Neutrophil (primary cell): ENCODE results near the gene RNASE1.

ENCODE experiments used
- H3K27ac ChIP-seq: fragments of 200-600 bp; sonication (generic); 2 replicates; pipeline ENCODE4 v1.5.1; 2016; ENCODE audit warnings: mild to moderate bottlenecking, moderate library complexity
- H3K27me3 ChIP-seq: fragments of 200-600 bp; sonication (generic); 2 replicates; pipeline ENCODE4 v1.6.0; 2016; ENCODE audit warnings: mild to moderate bottlenecking
- H3K36me3 ChIP-seq: fragments of 200-600 bp; sonication (generic); 2 replicates; pipeline ENCODE4 v1.5.1; 2017
- H3K4me1 ChIP-seq, 2 experiments: fragments of 200-600 bp in 1 of 2; sonication (generic) in 1 of 2; 1 replicate in 1 of 2; 2 replicates in 1 of 2; pipeline versions ENCODE4 v1.5.1 to v1.6.1; 2013 to 2016; ENCODE audit warnings: low read depth in 1 of 2, low read length in 1 of 2, mild to moderate bottlenecking in 1 of 2, moderate library complexity in 1 of 2; ENCODE audit not compliant: control insufficient read depth in 1 of 2, insufficient read depth in 1 of 2
- H3K4me3 ChIP-seq, 2 experiments: fragments of 200-600 bp in 1 of 2; sonication (generic) in 1 of 2; 1 replicate in 1 of 2; 2 replicates in 1 of 2; pipeline ENCODE4 v1.5.1; 2013 to 2016; ENCODE audit warnings: low read depth in 1 of 2, low read length in 1 of 2, mild to moderate bottlenecking in 1 of 2, moderate library complexity in 1 of 2
- H3K9me3 ChIP-seq: fragments of 200-600 bp; sonication (generic); 2 replicates; pipeline ENCODE4 v1.5.1; 2016
- CTCF ChIP-seq: fragments of 200-600 bp; sonication (generic); IDR thresholded peaks from 2 replicates; pipeline ENCODE4 v1.5.1; 2016; ENCODE audit warnings: antibody characterized with exemption

The RNASE1 gene

GRCh38 chr14:20797164-20797563 is 5.5 kb downstream of the RNASE1 start:
- no peak for TF ChIP-seq CTCF
- peaks cover 31 to 44% of the 10 kb centered on the region in 2 experiments for H3K4me1 ChIP-seq
- H3K27ac ChIP-seq, result no peak overlapping the region
- H3K9me3 ChIP-seq, result no peaks in the 10 kb centered on the region
- H3K4me3 ChIP-seq, result no peak overlapping the region
- no peaks in the 10 kb centered on the region for H3K36me3 ChIP-seq
- H3K27me3 ChIP-seq, result no peaks in the 10 kb centered on the region

- TF ChIP-seq CTCF, result no peak
- no peaks in the 10 kb centered on the region for H3K27me3 ChIP-seq
- no peaks in the 10 kb centered on the region for H3K36me3 ChIP-seq
- no peak overlapping the region for H3K4me3 ChIP-seq
- H3K27ac ChIP-seq, result peak overlapping the region; percentile 47
- H3K4me1 ChIP-seq, result peaks cover 33 to 48% of the 10 kb centered on the region in 2 experiments
- no peaks in the 10 kb centered on the region for H3K9me3 ChIP-seq
Observed at GRCh38 chr14:20794644-20795369, 7.8 kb downstream of the RNASE1 start.

- Histone ChIP-seq H3K4me1 (peaks cover 23 to 29% of the 10 kb centered on the region in 2 experiments), H3K4me3 (no peak overlapping the region), H3K9me3 (no peaks in the 10 kb centered on the region), H3K27me3 (no peaks in the 10 kb centered on the region), H3K27ac (no peak overlapping the region), H3K36me3 (no peaks in the 10 kb centered on the region)
- TF ChIP-seq CTCF, result no peak
Observed at GRCh38 chr14:20792556-20792955, 10.1 kb downstream of the RNASE1 start.

- TF ChIP-seq CTCF, result no peak
- peak overlapping the region; percentile 26 for H3K27ac ChIP-seq
- H3K36me3 ChIP-seq, result no peaks in the 10 kb centered on the region
- H3K9me3 ChIP-seq, result no peaks in the 10 kb centered on the region
- H3K4me3 ChIP-seq, result no peak overlapping the region
- H3K27me3 ChIP-seq, result no peaks in the 10 kb centered on the region
- peaks cover 23 to 32% of the 10 kb centered on the region in 2 experiments for H3K4me1 ChIP-seq
Observed at GRCh38 chr14:20791597-20791996, 11.0 kb downstream of the RNASE1 start.

- Histone ChIP-seq H3K27me3 (no peaks in the 10 kb centered on the region), H3K36me3 (no peaks in the 10 kb centered on the region), H3K4me1 (peaks cover 23 to 36% of the 10 kb centered on the region in 2 experiments), H3K4me3 (no peak overlapping the region), H3K27ac (peak overlapping the region; percentile 26), H3K9me3 (no peaks in the 10 kb centered on the region)
- TF ChIP-seq CTCF, result no peak
Observed at GRCh38 chr14:20791187-20791586, 11.5 kb downstream of the RNASE1 start.
